NCI-H2107 (cell line): ENCODE measurements around the gene SNX7.

Experiments used
- DNase-seq: peaks from one replicate; lab custom pipeline; 2025; lab: John Stamatoyannopoulos, UW

SNX7 gene

DNA sequence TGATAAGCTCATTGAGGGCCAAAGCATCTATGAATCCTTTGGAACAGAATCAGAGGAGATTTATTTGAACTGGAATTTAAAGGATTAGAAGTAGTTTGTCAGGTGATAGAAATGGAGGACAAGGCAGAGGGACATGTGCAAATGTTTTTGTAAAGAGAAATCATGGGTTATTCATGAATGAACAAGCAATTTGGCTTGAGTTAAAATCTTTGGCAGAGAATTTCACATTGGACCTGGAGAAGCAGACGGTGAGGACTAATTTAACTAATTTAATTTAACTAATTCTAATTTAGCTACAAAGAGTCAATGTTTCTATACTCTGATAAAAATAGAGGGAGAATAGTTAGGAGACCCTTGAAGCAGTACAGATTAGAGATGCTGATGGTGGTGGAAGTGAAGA is 36.3 kb downstream of the SNX7 start:
- DNase-seq: no peak

DNA sequence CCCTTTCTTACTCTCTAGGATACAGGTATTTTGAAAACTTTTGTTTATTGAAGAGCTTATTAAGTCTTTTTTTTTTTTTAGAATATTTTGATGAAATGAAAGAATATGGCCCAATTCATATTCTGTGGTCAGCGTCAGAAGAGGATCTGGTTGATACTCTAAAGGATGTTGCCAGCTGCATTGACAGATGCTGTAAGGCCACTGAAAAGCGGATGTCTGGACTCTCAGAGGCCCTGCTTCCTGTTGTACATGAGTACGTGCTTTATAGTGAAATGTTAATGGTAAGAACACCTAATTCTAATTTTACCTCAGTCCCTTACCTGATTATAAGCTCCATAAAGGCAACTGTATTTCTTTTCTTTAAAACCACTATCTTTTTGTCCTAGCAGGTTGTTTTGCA is 37.1 kb downstream of the SNX7 start:
- DNase-seq: no peak

DNA sequence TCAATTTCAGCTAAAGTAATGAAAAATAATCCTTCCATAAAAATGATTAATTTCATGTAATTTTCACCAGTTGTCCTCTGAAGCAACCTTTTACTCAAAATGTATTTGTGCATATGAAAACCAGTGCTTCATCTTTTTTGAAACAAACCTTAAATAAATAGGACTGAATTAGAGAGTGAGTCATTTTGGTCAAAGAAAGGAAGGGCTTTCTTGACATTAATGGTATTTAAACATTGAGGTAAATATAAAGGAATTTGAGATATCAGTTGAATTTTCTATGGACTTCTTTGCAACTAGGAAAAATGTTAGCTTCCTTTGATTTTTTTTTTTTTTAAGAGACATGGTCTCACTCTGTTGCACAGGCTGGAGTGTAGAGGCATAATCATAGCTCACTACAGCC is 38.7 kb downstream of the SNX7 start:
- DNase-seq: no peak

DNA sequence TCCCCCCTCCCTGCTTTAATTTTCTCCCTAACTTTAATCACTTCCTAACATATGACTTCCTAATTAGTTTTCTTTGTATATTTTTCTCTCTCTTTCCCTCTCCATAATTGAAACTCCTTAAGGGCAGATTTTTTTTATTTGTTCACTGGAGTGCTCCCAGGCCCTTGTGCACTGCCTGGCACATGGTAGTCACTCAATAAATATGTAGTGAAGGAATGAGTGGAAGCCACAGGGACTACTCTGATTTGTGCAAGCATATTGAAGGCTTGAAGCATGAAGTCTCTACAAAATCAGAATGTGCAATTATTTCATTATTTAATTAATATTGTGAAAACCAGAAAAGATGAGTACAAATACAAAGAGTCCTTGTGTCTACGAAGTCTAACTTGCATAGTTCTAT is 41.5 kb downstream of the SNX7 start:
- DNase-seq: no peak

DNA sequence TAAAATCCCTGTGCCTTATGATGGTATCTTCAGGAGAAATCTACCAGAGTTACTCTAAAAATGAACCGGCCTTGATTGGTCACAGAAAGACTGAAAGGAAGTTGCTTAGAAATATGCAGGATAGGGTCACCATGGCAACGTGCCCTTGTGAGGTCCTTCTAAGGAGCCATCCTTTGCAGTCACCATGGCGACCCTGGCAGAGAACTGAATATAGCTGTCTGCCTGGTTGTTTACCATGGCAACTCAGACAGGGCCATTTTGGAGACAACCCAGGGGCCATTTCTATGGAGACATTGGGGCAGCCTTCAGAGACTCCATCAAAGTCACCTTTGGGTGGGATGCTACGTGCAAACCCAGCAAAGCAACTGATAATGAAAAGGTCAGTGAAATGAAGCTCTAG is 43.0 kb downstream of the SNX7 start:
- DNase-seq: no peak

DNA sequence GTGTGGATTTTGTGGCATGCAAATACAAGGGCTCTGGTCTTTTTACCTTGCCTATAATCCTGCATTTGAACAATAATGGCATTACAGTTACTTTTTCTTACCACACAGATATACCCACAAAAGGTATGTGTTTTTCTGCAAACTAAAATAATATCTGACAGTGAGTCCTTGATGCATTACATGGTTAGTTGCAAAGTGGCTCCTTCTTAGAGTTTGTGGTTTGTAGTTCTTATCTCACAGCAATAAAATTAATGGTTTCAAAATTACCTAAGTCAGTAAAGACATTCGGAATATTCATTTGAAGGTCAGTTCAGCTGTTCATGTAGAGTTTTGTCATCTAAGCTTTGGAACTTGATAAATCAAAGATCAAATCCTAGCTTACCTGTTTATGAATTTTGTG is 43.5 kb downstream of the SNX7 start:
- DNase-seq: no peak

DNA sequence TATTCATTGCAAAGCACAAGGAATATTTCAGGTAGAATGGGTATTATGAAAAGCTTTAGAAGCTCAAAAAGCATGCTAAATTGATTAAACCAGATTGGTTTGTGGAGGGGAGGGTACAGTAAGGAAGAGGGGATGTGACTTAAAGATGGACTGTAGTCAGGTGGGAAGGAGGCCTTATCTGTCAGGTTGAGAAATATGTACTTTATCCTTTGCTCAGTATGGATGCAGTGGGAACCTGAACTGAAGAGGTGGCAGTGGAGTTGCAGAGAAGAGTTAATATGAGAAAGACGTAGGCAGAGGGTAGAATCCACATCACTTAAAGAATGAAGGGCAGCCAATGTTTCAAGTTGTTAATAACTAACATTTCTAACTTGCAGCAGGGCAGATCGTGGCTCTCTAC is 44.1 kb downstream of the SNX7 start:
- no peak for DNase-seq

DNA sequence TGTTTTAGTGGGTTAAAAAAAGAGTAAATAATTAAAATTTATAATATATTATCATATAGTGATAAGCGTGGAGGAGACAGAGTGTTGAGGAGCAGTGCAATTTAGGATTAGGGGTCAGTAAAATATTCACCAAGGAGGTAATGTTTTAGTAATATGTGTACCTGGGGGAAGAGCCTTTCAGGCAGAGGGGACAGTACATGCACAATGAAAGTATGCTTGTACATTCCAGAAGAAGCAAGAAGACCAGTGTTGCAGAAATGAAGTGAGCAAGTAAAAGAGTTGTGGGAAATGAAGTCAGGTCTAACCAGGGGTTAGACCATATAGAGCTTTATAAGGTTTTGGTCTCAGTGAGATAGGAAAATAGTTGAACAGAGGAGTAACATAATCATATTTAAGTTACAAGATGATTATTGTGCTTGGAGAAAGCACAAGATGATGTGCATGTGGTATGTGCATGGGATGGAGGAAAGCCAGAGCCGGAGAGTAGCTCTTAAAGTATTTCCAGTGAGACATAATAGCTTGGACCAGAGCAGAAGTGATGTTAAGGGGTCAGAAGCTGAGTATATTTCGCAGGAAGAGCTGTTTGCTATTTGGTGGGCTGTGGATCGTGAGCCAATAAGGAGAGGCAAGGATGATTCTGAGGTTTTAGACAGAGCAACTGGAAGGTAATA is 44.8 kb downstream of the SNX7 start:
- DNase-seq: no peak

DNA sequence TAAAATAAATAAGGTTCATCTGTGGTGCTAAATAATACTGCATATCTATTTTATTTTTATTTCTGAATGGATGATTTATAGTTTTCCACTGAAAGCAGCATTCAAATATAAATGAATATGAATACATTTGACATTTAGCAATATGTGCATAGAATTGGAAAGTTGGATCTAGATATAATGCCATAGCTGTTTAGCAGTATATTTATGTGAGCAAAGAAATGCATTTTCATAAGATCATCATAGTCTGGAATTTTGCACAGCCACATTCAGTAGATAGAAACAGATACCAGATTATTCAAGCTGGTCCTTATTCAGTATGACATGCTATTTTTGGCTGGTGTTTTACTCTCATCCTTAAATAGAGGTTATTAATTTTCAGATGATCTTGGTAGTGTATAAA is 46.0 kb downstream of the SNX7 start:
- no peak for DNase-seq

DNA sequence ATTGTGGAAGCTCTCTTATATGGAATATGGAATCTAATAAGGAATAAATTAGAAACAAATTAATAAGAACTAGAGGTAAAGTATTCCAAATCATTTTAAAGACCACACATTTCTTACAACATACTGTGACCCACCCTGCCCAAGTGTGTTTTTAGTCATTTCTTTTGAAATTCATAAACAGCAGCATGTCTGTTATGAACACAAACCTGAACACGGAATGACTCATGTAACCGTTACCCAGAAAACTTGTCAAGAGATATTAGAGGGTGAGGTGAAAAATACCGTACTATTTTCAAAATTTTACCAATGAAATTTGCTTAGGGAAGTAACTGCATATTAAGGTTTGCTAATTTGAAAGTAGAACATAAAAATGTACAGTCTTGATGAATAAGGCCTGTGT is 48.4 kb downstream of the SNX7 start:
- DNase-seq: no peak

DNA sequence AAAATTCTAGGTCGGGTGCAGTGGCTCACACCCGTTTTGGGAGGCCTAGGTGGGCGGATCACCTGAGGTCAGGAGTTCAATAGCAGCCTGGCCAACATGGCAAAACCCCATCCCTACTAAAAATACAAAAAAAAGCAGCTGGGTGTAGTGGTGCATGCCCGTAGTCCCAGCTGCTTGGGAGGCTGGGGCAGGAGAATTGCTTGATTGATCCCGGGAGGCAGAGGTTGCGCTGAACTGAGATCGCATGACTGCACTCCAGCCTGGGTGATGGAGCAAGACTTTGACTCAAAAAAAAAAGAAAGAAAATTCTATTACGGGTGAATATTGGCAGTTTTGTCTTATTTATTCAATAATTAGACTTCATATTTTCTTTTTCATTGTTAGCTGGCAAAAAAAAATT is 62.1 kb downstream of the SNX7 start:
- no peak for DNase-seq

DNA sequence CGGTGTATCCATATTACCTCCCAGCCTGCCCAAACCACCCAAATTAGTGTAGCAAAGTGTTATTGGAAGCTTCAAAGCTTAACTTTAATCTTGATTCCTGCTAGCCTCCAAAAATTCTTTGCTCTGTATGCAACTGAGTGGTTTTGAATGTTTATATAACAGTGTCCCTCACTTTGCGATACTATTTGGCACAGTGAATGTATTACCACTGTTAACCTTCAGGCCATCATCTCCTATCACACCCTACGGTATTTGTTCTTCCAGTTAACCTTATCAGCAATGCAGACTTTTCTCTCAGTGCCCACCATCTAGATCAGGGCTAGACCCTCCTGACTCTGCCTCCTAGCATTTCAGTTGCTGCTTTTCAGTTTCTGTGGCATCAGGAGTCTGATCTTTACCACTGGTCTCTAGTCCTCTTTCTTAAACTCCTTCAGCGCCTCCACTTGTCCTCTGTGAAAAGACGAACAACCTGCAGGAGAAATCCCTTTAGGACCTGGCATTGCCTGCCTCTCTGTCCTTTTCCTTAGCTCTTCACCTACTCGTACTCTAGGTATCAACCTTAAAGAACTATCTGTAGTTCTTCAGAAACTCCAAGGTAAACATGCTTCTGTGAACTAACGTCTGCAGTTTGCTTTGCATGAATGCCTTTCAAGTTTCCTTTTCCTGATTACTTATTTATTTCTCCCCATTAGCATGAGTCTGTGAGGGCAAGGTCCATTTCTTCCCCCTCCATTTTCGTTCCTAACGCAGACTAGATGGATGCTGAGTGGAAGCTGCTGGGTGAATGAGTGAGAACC is 71.7 kb downstream of the SNX7 start:
- no peak for DNase-seq

DNA sequence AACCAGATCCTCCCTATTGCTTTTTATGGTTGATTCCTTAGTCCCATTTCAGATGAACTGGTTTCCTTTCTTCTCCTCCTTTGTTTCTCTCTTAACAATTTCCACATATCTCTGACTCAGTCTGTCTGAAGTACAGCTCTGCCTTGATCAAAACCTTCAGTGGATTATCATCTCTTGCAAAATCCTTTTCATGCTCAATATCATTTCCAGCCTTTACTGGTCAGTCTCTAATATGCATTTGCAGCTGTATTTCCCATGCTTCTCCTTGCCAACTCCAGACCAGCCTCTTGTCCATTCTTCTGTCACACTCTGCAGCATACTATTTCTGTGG is 72.2 kb downstream of the SNX7 start:
- DNase-seq: no peak

DNA sequence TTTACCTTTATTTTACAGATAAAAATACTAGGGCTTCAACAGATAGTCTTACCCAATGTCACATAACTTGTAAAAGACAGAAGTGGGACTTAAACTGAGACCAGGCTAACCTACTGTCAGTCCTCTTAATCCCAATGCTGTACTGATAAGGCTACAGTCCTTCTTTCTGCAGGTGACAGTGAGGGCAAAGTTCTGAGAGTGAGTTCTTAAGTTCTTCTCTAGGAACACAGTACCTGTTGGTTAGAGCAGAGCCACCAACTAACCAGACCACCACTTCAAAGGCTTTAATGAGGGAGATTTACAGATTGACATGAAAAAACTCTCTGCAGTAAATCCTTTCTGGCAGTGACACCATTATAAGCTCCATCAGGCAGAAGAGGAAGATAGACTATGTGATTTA is 74.2 kb downstream of the SNX7 start:
- DNase-seq: no peak

DNA sequence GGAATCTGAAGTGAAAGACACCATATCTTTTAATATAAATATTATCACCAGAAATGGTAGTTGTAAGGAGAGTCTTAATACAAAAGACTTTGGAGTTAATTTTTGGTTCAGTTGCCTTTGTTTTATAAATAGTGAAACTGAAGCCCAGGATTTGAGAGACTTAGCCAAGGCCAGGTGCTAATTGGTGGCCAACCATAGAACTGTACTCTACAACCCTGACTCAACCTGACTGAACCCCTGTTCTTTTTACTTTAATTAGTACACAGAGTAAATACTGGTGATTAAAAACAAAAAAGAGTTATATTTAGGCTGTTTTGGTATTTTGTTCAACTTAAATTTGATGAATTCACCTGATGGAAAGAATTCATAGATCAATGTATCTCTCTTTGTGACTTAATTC is 76.3 kb downstream of the SNX7 start:
- no peak for DNase-seq

DNA sequence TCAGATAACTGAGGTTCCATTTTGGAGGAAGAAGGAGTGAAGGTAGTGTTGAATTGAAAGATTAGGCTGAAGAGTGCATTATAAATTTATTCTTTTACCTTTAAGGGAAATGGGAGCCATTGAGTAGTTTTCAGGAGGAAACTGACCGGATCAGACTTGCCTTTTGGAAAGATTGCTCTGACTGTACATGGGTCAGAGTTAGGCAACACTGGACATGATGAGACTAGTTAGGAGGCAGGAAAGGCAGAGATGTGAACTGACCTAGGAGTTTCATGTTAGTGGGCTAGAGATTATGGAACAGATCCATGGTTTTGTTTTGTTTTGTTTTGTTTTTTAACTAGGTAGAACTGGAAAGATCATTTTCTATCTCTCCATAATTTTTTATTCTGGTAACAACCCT is 78.2 kb downstream of the SNX7 start:
- DNase-seq: no peak

DNA sequence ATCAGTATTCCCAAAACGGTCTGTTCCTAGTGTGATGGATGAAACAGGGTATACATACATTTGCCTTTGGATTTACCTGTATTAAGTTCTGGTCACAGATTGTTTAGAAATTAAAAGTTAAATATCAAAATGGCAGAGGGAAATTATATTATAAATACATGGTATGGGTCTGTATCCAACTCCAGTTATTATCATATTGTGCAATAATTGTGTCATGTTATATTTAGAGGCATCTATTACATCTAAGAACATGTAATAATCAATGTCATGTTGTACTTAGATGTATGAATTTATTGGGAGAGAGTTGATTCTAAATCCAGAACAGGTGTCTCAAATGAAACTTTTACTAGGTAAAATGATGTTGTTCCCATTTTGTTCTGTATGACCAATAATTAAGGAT is 79.6 kb downstream of the SNX7 start:
- DNase-seq: no peak

DNA sequence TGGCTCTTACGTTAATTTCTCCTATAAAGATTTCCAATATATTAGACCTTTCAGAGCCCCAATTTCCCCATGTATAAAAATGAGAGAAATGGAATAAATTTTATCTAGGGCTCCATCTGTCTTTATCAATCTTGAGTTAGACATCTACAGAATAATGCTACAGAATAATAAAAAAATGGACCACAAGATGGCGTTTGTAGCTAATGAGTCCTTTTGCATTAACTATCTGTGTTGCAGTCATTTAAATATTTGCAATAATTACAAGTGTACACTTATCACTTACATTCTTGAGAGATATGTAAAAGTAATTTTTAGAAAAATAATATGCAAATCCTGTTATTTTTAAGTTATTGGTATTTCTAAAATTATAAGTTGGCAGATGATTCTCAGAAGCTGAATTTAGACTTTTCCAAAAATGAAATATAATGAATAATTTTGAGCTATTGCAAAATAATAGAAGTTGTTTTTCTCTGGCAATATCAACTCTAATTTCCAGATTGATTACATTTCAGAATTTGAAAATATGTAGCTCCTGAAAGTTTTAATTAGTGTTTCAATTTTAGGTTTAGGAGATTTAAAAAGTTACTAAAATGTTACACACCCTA is 87.7 kb downstream of the SNX7 start:
- DNase-seq: no peak

DNA sequence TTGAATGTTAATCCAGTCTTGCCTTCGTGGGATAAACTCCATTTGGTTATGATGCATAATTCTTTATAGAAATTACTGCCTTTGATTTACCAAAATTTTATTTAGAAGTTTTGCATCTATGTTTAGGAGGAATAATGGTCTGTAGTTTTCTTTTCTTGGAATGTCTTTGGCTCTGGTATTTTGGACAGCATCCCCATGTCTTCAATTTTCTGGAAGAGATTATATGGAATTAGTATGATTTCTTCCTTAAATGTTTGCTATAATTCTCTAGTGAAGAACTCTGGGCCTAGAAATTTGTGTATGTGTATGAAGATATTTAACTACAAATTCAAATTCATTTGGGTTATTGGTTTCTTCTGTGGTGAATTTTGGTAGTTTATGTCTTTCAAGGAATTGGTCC is 92.7 kb downstream of the SNX7 start:
- no peak for DNase-seq

DNA sequence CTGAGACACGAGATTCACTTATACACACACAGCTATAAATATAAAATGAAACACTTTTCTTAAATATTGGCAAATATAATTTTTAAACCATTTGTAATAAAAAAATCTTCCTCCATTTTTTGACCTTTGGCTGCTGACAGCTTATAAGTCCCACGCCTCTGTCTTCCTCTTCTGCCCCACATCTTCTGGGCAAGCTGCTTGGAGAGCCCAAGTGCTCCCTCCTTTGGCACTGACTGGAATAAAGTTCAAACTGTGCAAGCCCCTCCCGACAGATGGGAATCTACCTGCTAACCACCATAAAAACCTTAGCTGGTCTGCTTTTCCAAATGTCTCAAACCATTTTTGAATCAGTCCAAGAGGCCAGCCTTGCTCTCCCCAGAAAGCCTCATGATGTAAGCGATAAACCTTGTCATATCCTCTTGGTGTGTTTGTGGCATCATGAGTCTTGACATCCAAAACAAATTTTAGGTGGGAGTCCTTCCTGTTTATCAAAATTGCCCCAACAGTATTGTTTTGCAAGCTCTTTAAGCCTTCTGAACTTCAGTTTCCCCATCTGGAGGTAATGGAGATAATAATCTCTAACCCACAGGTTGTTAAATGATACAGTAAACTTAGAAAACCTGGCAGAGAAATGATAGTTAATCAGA is 99.8 kb downstream of the SNX7 start:
- no peak for DNase-seq

DNA sequence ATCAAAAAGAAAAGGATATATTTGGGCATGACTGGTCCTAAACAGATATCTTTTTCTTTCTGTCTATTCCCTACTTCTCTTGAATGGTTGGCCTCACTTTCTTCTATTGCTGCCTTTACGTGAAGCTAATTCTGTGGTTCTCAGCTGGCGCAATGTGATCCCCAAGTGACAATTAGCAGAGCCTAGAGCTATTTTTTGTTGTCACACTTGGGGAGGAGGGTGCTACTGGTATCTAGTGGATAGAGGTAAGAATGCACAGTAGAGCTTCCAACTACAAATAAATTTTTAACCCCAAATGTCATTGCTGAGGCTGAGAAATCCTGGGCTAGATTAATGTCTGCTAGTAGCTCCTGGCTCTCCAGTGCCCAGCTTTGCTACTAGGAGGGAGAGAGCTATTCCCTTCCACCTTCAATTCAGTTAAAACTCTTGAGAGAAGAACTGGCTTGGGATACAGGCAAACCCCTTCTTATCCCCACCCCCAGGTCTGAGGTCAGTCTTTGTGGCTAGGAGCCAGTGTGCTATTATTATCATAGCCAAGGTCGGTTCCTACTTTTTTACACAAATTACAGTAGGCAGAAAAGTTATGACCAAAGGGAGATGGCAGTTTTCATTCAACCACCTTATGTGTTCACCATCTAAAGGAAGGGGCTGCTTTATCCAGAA is 102.1 kb downstream of the SNX7 start:
- no peak for DNase-seq

DNA sequence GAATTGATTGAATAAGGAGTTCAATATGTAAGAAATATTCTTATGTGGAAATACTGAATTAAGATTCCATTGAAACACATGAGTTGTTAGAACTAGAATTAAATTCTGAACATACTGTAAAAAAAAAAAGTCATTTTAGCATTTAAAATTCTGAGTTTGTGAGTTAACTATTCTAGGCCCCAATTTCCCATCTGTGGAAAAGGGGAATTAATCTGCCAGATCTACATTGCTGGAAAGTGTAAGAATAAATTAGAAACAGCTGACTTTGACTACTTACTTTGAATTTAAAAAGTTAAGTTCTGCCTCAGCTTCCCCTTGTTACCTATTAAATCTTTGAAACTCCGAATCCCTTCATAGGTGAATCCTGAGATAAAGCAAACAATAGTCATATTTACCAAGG is 103.0 kb downstream of the SNX7 start:
- no peak for DNase-seq

DNA sequence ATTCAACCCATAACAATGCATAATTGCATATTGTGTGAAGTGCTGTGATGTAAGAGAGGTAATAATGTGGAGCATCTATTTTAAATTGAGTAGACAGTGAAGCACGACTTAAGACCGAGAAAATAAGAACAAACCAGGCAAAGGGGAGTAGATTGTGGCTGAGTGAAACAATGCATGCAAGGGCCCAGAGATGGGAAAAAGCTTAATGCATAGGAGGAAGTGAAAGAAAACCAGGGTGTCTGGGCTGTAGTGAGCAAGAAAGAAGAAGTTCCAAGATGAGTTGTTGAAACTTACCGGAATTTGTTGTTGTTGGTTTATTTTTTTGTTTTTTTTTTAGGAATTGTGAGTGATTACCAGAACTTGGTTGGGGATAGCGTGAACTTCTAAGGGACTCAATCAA is 104.7 kb downstream of the SNX7 start:
- no peak for DNase-seq
